M059J (cell line): ENCODE measurements around the gene KDM5A. TPM values are rescaled to one million over a fixed set of nuclear protein-coding genes. Genes with fewer than 3 reads are reported as not detected.
"Not testable (repeated sequence)": the region's sequence is repeated elsewhere in the genome, so short reads cannot be mapped to it uniquely, and the experiment has no call there.

Source experiments
- DNase-seq: peaks from one replicate; pipeline ENCODE4 v3.0.0-alpha.2; 2012; ENCODE audit warnings: low read depth
- total RNA-seq: library from RNA; depleted of rRNA; stranded (reverse); fragments of >200 nt; shearing (Covaris generic); gene quantifications from 2 replicates; pipeline ENCODE4 v1.2.3, GENCODE V29; 2014; rRNA removed

The KDM5A gene
- total RNA-seq, 1 experiment from 2014 or later, result 33.8 TPM

- DNase-seq, result no peak
Measured at GRCh38 chr12:238736-239398, 150.3 kb downstream of the KDM5A start.

GRCh38 chr12:238116-238515 lies 151.0 kb downstream of the KDM5A start:
- DNase-seq, result no peak

DNA sequence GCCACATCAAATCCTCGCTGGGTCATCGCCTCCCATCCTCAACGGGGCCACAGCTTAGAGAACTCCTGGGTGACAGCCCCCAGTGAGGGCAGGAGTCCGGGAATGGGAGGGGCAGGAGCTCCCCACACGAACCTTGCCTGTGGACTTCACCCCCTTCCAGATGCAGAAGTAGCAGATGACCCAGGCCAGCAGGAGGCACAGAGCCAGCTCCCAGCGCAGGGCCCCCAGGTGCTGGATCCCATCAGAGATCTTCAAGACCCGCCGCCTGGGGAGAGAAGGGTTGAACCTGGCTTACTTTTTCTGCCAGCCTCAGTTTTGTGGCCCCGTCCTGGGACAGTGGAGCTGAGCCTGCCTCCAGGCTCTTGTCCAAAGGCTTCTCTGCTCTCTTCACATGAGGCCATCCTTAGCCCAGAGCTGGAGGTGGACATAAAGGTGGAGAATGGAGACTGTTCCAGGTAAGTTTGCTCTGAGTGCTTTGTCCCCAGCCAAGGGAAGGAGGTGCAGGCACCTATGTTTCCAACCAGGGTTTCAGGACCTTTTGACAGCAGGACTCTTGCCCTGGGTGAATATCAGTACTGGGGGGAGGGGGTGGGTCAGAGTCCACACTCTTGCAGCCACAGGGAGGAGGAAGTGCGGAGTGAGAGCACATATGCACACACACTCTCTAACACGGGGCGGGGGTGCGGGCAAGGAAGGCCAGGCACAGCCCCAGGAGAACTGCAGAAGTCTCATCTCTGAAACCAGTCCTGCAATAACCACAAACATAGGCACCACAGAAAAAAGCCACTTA lies 151.9 kb downstream of the KDM5A start:
- DNase-seq, result no peak

DNA sequence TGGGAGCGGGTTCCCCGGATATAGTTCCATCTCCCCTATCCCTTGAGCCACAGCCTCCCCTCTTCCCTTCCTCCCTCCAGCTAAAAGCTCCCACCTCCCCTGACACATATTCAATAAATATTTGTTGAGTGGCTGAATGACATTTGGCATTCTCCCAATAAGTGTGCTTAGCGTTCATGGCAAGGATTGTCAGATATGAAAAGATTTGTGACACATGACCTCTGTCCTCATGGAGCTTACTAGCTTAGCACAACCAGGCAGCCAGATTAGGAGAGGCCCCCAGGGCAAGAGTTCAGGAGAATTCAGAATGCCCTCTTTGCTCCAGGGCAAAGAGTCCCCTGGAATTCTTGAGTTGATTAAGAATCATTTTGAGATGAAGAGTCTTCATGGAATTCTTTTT lies 152.7 kb downstream of the KDM5A start:
- DNase-seq, result no peak

- not testable (repeated sequence) for DNase-seq
Measured at GRCh38 chr12:235967-236366, 153.2 kb downstream of the KDM5A start.

GRCh38 chr12:234891-235415 lies 154.2 kb downstream of the KDM5A start:
- no peak for DNase-seq

- no peak for DNase-seq
Measured at GRCh38 chr12:234019-234418, 155.1 kb downstream of the KDM5A start.

DNA sequence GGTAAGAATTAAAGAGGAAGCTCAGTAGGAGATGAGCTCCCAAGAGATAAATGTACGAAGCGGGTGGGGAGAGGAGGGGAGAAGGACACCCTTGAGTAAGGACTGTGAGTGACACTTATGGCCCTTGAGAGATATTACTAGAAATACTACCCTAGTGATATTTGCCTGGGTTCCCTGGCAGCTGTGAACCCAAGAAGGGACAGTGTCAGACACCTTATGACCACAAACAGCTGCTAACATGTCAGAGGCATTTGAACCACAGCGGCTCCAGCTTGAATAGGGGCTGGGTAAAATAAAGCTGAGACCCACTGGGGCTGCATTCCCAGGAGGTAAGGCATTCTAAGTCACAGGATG lies 155.5 kb downstream of the KDM5A start:
- DNase-seq, result no peak

GRCh38 chr12:232731-233614 lies 156.1 kb downstream of the KDM5A start:
- no peak for DNase-seq

- DNase-seq, result no peak
Measured at GRCh38 chr12:230925-231671, 158.0 kb downstream of the KDM5A start.

Other genes starting within 250 kb of the KDM5A start
- gene SLC6A12, start 175.2 kb downstream of the KDM5A start, total RNA-seq, result not detected in 2 replicates
- not detected in 2 replicates for gene SLC6A13, start 126.5 kb downstream of the KDM5A start, total RNA-seq
- 10.7 and 22.4 TPM in 2 replicates for gene CCDC77, start 12.3 kb upstream of the KDM5A start, total RNA-seq
- 0.05 and 1.8 TPM in 2 replicates for gene B4GALNT3, start 70.6 kb upstream of the KDM5A start, total RNA-seq